Neural progenitor cell (in vitro differentiated cells): ENCODE results near the gene AJAP1. TPM values are rescaled to one million over a fixed set of nuclear protein-coding genes. Genes with fewer than 3 reads are reported as not detected.

Experiments
- DNase-seq: peaks from one replicate; pipeline ENCODE4 v3.0.0-alpha.2; 2016; ENCODE audit warnings: low spot score
- H2AFZ ChIP-seq: fragments of 200-600 bp; sonication (generic); replicated peaks from 2 replicates; pipeline ENCODE4 v1.6.1; 2016; ENCODE audit warnings: antibody characterized with exemption
- H3F3A ChIP-seq: fragments of 200-600 bp; sonication (generic); 2 replicates; pipeline ENCODE4 v1.6.1; 2016; ENCODE audit warnings: antibody characterized with exemption, low read depth
- H3K27ac ChIP-seq: fragments of 200-600 bp; sonication (generic); 2 replicates; pipeline ENCODE4 v1.5.1; 2016; ENCODE audit warnings: mild to moderate bottlenecking
- H3K27me3 ChIP-seq: fragments of 200-600 bp; sonication (generic); 2 replicates; pipeline ENCODE4 v1.6.1; 2016; ENCODE audit warnings: mild to moderate bottlenecking, moderate library complexity
- H3K36me3 ChIP-seq: fragments of 200-600 bp; sonication (generic); 2 replicates; pipeline ENCODE4 v1.5.1; 2016
- H3K4me1 ChIP-seq: fragments of 200-600 bp; sonication (generic); 2 replicates; pipeline ENCODE4 v1.6.1; 2016; ENCODE audit warnings: mixed run types
- H3K4me2 ChIP-seq: fragments of 200-600 bp; sonication (generic); 2 replicates; pipeline ENCODE4 v1.6.1; 2016
- H3K4me3 ChIP-seq: fragments of 200-600 bp; sonication (generic); 2 replicates; pipeline ENCODE4 v1.5.1; 2016
- H3K79me2 ChIP-seq: fragments of 200-600 bp; sonication (generic); 2 replicates; pipeline ENCODE4 v1.6.1; 2016; ENCODE audit warnings: low read depth
- H3K9ac ChIP-seq: fragments of 200-600 bp; sonication (generic); 2 replicates; pipeline ENCODE4 v1.6.1; 2016
- H3K9me3 ChIP-seq: fragments of 200-600 bp; sonication (generic); 2 replicates; pipeline ENCODE4 v1.5.1; 2016; ENCODE audit warnings: low read depth
- H4K20me1 ChIP-seq: fragments of 200-600 bp; sonication (generic); 2 replicates; pipeline ENCODE4 v1.6.1; 2016; ENCODE audit warnings: low read depth
- H3K27ac Mint-ChIP-seq: 3 replicates; pipeline ENCODE4 v1.8.0; 2021; ENCODE audit warnings: mixed read lengths
- H3K27me3 Mint-ChIP-seq: 2 replicates; pipeline ENCODE4 v1.8.0; 2022; ENCODE audit warnings: low read depth, mild to moderate bottlenecking, inconsistent platforms, moderate library complexity, mixed read lengths; ENCODE audit not compliant: insufficient read depth
- H3K36me3 Mint-ChIP-seq: 3 replicates; pipeline ENCODE4 v1.8.0; 2021; ENCODE audit warnings: mixed read lengths
- H3K4me1 Mint-ChIP-seq: 3 replicates; pipeline ENCODE4 v1.8.0; 2021; ENCODE audit warnings: mixed read lengths
- H3K4me3 Mint-ChIP-seq: 3 replicates; pipeline ENCODE4 v1.8.0; 2021; ENCODE audit warnings: mild to moderate bottlenecking, moderate library complexity, mixed read lengths
- H3K9me3 Mint-ChIP-seq: 3 replicates; pipeline ENCODE4 v1.8.0; 2020; ENCODE audit warnings: mixed read lengths
- EZH2 ChIP-seq: fragments of 200-600 bp; sonication (generic); IDR thresholded peaks from 2 replicates; pipeline ENCODE4 v1.6.1; 2017; ENCODE audit warnings: antibody characterized with exemption, mild to moderate bottlenecking, moderate library complexity
- EZH2phosphoT487 ChIP-seq: fragments of 200-600 bp; sonication (generic); IDR thresholded peaks from 2 replicates; pipeline ENCODE4 v1.6.1; 2017; ENCODE audit warnings: antibody characterized with exemption
- total RNA-seq: library from RNA; depleted of rRNA; stranded (reverse); fragments of >200 nt; gene quantifications from 2 replicates; pipeline ENCODE4 v1.2.3, GENCODE V29; 2015; ENCODE audit warnings: low replicate concordance
- TF ChIP-seq, protein P1 (sequence below): fragments of 200-600 bp; sonication (generic); IDR thresholded peaks from 2 replicates; pipeline ENCODE4 v1.5.1; 2017; ENCODE audit warnings: antibody characterized with exemption, mild to moderate bottlenecking

The AJAP1 gene
- total RNA-seq, 1 donor from 2014 or later = 0.21 TPM

DNA sequence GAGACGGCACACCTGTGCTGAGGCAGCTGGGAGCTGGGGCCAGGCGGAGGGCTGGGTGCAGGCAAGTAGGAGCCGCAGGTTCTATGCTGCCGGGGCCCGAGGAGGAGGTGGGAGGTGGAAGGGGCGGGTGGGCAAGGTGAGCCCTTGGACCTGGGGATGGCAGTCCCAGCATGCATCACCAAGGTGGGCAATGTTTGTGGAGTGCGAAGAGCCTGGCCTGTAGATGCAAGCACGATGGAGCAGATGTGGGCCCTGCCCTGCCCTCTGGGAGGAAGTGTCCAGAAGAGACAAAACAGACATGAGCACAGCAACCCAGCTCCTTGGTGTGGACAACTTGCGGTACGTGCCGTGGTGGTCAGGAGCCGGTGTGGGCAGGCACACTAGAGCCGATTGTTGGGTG lies 28.3 kb upstream of the AJAP1 start:
- H3K4me2 ChIP-seq = no peak overlapping the region
- no peak for DNase-seq
- Mint-ChIP-seq H3K4me3 (no peak overlapping the region), H3K27me3 (peaks cover 5% of the 10 kb centered on the region), H3K36me3 (no peaks in the 10 kb centered on the region), H3K9me3 (no peaks in the 10 kb centered on the region), H3K27ac (no peak overlapping the region), H3K4me1 (no peaks in the 10 kb centered on the region)
- H3K9ac ChIP-seq = no peak overlapping the region
- H3F3A ChIP-seq = no peaks in the 10 kb centered on the region
- H3K79me2 ChIP-seq = no peaks in the 10 kb centered on the region
- no peaks in the 10 kb centered on the region for H3K9me3 ChIP-seq
- no peaks in the 10 kb centered on the region for H3K27me3 ChIP-seq
- H3K4me3 ChIP-seq = no peak overlapping the region
- no peaks in the 10 kb centered on the region for H3K4me1 ChIP-seq
- H2AFZ ChIP-seq = no peak overlapping the region
- TF ChIP-seq EZH2phosphoT487 = no peak
- TF ChIP-seq EZH2 = no peak
- TF ChIP-seq, protein P1, sequence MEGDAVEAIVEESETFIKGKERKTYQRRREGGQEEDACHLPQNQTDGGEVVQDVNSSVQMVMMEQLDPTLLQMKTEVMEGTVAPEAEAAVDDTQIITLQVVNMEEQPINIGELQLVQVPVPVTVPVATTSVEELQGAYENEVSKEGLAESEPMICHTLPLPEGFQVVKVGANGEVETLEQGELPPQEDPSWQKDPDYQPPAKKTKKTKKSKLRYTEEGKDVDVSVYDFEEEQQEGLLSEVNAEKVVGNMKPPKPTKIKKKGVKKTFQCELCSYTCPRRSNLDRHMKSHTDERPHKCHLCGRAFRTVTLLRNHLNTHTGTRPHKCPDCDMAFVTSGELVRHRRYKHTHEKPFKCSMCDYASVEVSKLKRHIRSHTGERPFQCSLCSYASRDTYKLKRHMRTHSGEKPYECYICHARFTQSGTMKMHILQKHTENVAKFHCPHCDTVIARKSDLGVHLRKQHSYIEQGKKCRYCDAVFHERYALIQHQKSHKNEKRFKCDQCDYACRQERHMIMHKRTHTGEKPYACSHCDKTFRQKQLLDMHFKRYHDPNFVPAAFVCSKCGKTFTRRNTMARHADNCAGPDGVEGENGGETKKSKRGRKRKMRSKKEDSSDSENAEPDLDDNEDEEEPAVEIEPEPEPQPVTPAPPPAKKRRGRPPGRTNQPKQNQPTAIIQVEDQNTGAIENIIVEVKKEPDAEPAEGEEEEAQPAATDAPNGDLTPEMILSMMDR = no peak
- H4K20me1 ChIP-seq = no peaks in the 10 kb centered on the region
- H3K27ac ChIP-seq = no peak overlapping the region
- no peaks in the 10 kb centered on the region for H3K36me3 ChIP-seq

DNA sequence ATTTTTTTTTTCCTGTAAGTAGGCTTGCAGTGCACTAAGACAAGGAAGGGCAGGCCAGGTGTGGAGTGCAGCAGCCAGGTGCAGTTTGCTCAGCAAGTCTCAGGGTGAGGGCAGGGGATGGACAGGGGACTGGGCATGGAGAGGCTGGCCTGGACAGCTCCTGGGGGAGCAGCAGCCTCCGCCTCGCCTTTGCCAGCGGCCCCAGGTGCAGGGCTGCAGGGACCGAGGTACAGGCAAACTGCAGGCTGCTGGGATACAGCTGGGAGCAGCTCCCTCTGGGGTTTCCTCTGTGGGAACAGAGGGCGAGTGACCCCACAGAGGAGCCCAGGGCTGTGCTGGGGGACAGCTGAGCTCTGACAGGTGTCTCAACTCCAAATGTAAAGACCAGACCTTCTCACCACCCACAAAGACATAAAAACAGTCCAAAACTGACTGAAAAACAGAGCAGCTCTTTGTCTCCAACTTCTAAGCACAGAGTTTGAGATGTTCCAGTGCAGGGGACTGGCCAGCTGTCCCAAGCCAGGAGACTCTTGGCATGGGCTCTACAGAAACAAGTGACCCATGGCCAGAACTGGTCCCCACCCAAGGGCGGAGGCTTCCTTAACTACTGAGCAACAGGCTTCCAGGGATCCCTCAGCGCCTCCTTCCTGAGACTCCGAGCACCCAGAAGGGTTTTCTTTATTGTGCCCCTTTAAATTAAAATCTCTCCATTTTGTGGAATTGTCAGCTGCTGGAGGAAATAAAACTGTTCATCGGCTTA lies 27.7 kb upstream of the AJAP1 start:
- Mint-ChIP-seq H3K27me3 (peaks cover 5% of the 10 kb centered on the region), H3K36me3 (no peaks in the 10 kb centered on the region), H3K4me3 (no peak overlapping the region), H3K9me3 (no peaks in the 10 kb centered on the region), H3K27ac (no peak overlapping the region), H3K4me1 (no peaks in the 10 kb centered on the region)
- DNase-seq = no peak
- Histone ChIP-seq H3K79me2 (no peaks in the 10 kb centered on the region), H2AFZ (no peak overlapping the region), H3F3A (no peaks in the 10 kb centered on the region), H3K27ac (no peak overlapping the region), H3K27me3 (no peaks in the 10 kb centered on the region), H3K9me3 (no peaks in the 10 kb centered on the region), H3K4me1 (no peaks in the 10 kb centered on the region), H3K9ac (no peak overlapping the region), H3K4me3 (no peak overlapping the region), H3K4me2 (no peak overlapping the region), H3K36me3 (no peaks in the 10 kb centered on the region), H4K20me1 (no peaks in the 10 kb centered on the region)
- TF ChIP-seq EZH2 = no peak

DNA sequence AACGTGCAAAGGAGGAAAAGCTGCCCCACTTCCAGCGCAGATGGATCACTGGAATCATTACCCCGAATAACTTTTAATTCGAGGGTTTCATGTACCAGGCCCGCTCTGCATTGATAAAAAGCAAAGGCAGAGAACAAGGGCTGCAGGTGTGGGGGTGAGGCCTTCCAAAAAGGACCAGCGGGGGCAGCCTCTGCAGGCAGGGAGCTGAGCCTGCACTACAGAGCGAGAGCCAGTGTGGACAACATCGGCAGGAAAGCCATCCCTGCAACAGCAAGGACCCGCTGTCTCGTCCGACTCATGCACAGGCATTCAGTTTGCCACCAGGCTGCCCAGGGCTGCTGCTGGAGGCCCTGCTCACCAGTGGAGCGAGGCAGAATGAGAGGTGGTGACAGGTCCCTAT lies 27.1 kb upstream of the AJAP1 start:
- no peaks in the 10 kb centered on the region for H3K36me3 ChIP-seq
- peak; percentile 24 for DNase-seq
- H3K9me3 Mint-ChIP-seq = no peaks in the 10 kb centered on the region

More for the DNA sequence above, 27.1 kb upstream of the AJAP1 start:
- no peaks in the 10 kb centered on the region for H3K79me2 ChIP-seq
- no peaks in the 10 kb centered on the region for H4K20me1 ChIP-seq
- Mint-ChIP-seq H3K4me3 (no peak overlapping the region), H3K36me3 (no peaks in the 10 kb centered on the region), H3K27ac (no peak overlapping the region), H3K27me3 (peaks cover 5% of the 10 kb centered on the region), H3K4me1 (no peaks in the 10 kb centered on the region)
- H3K27me3 ChIP-seq = no peaks in the 10 kb centered on the region
- no peaks in the 10 kb centered on the region for H3F3A ChIP-seq
- H3K9ac ChIP-seq = no peak overlapping the region
- H2AFZ ChIP-seq = no peak overlapping the region
- H3K4me3 ChIP-seq = no peak overlapping the region
- H3K4me2 ChIP-seq = no peak overlapping the region
- no peak for TF ChIP-seq EZH2phosphoT487
- TF ChIP-seq EZH2 = no peak
- TF ChIP-seq, protein P1 = peak; percentile 33
- H3K9me3 ChIP-seq = no peaks in the 10 kb centered on the region
- H3K4me1 ChIP-seq = no peaks in the 10 kb centered on the region
- H3K27ac ChIP-seq = no peak overlapping the region
